Measurements from ENCODE around the gene STAT1.
"Not testable (repeated sequence)": the region's sequence is repeated elsewhere in the genome, so short reads cannot be mapped to it uniquely, and the experiment has no call there.

The STAT1 gene

GRCh38 chr2:190979906-190980629 lies 33.9 kb downstream of the STAT1 start:
- DNase-seq = no peak

GRCh38 chr2:190978389-190979053 lies 35.5 kb downstream of the STAT1 start:
- DNase-seq = no peak

- DNase-seq = no peak
Measured at GRCh38 chr2:190977505-190977904, 36.5 kb downstream of the STAT1 start.

- no peak for DNase-seq
Measured at GRCh38 chr2:190976521-190976920, 37.5 kb downstream of the STAT1 start.

GRCh38 chr2:190974629-190975361 lies 39.2 kb downstream of the STAT1 start:
- no peak for DNase-seq

- no peak for DNase-seq
Measured at GRCh38 chr2:190973726-190974628, 40.0 kb downstream of the STAT1 start.

- DNase-seq = no peak
Measured at GRCh38 chr2:190973262-190973661, 40.7 kb downstream of the STAT1 start.

- DNase-seq = no peak
Measured at GRCh38 chr2:190972846-190973245, 41.1 kb downstream of the STAT1 start.

GRCh38 chr2:190972213-190972612 lies 41.8 kb downstream of the STAT1 start:
- no peak for DNase-seq

GRCh38 chr2:190970873-190971506 lies 43.0 kb downstream of the STAT1 start:
- no peak for DNase-seq

GRCh38 chr2:190970160-190970559 lies 43.8 kb downstream of the STAT1 start:
- DNase-seq = no peak

- DNase-seq = no peak
Measured at GRCh38 chr2:190968522-190968921, 45.4 kb downstream of the STAT1 start.

GRCh38 chr2:190965580-190966222 lies 48.3 kb downstream of the STAT1 start:
- no peak for DNase-seq

- DNase-seq = no peak
Measured at GRCh38 chr2:190964170-190964795, 49.7 kb downstream of the STAT1 start.

GRCh38 chr2:190963088-190963487 lies 50.9 kb downstream of the STAT1 start:
- no peak for DNase-seq

GRCh38 chr2:190961918-190962487 lies 52.0 kb downstream of the STAT1 start:
- no peak for DNase-seq

- not testable (repeated sequence) for DNase-seq
Measured at GRCh38 chr2:190961117-190961516, 52.9 kb downstream of the STAT1 start.

- no peak for DNase-seq
Measured at GRCh38 chr2:190959911-190960788, 53.8 kb downstream of the STAT1 start.

- no peak for DNase-seq
Measured at GRCh38 chr2:190953257-190953656, 60.7 kb downstream of the STAT1 start.

GRCh38 chr2:190950566-190950991 lies 63.4 kb downstream of the STAT1 start:
- DNase-seq = no peak

All from activated gamma-delta T cell treated with Interleukin-2 at 50 U/mL for 16 hours (primary cell).